MM.1S (cell line): Measurements from ENCODE around the gene TCP11.
A peak's percentile ranks its signal among the peaks of the same experiment; 100 is the strongest.
"Not testable (repeated sequence)": the region's sequence is repeated elsewhere in the genome, so short reads cannot be mapped to it uniquely, and the experiment has no call there.

Experiments
- DNase-seq: peaks from one replicate; pipeline ENCODE4 v3.0.0-alpha.2; 2015
- H2AFZ ChIP-seq: fragments of 300-600 bp; sonication (generic); 2 replicates; pipeline ENCODE4 v1.6.0; 2016; ENCODE audit warnings: antibody characterized with exemption, low read length
- H3F3A ChIP-seq: fragments of 300-600 bp; sonication (generic); 2 replicates; pipeline ENCODE4 v1.6.1; 2016; ENCODE audit warnings: mild to moderate bottlenecking, antibody characterized with exemption, low read length, moderate library complexity, mixed read lengths; ENCODE audit not compliant: insufficient read depth
- H3K27ac ChIP-seq: fragments of 300-600 bp; sonication (generic); 2 replicates; pipeline ENCODE4 v1.5.1; 2016; ENCODE audit warnings: mild to moderate bottlenecking, low read length
- H3K27me3 ChIP-seq: fragments of 300-600 bp; sonication (generic); replicated peaks from 2 replicates; pipeline ENCODE4 v1.6.0; 2016; ENCODE audit warnings: low read length; ENCODE audit not compliant: insufficient read depth
- H3K36me3 ChIP-seq: fragments of 300-600 bp; sonication (generic); replicated peaks from 2 replicates; pipeline ENCODE4 v1.6.1; 2016; ENCODE audit warnings: mild to moderate bottlenecking, low read length, mixed read lengths; ENCODE audit not compliant: insufficient read depth
- H3K4me1 ChIP-seq: fragments of 300-600 bp; sonication (generic); 2 replicates; pipeline ENCODE4 v1.6.1; 2016; ENCODE audit warnings: low read length, mixed read lengths
- H3K4me2 ChIP-seq: fragments of 300-600 bp; sonication (generic); 2 replicates; pipeline ENCODE4 v1.6.0; 2016; ENCODE audit warnings: low read depth, low read length
- H3K4me3 ChIP-seq: fragments of 300-600 bp; sonication (generic); 2 replicates; pipeline ENCODE4 v1.5.1; 2016; ENCODE audit warnings: low read length, mixed read lengths
- H3K79me2 ChIP-seq: fragments of 300-600 bp; sonication (generic); 2 replicates; pipeline ENCODE4 v1.6.1; 2016; ENCODE audit warnings: mixed run types, low read length, mixed read lengths
- H3K9ac ChIP-seq: fragments of 300-600 bp; sonication (generic); 2 replicates; pipeline ENCODE4 v1.6.1; 2016; ENCODE audit warnings: low read length, mixed read lengths
- H3K9me2 ChIP-seq: fragments of 300-600 bp; sonication (generic); replicated peaks from 2 replicates; pipeline ENCODE4 v1.6.1; 2016; ENCODE audit warnings: mild to moderate bottlenecking, low read length, mixed read lengths; ENCODE audit not compliant: insufficient read depth
- H3K9me3 ChIP-seq: fragments of 300-600 bp; sonication (generic); replicated peaks from 2 replicates; pipeline ENCODE4 v1.6.1; 2016; ENCODE audit warnings: mild to moderate bottlenecking, low read length, mixed read lengths; ENCODE audit not compliant: insufficient read depth
- H4K20me1 ChIP-seq: fragments of 300-600 bp; sonication (generic); 2 replicates; pipeline ENCODE4 v1.6.1; 2016; ENCODE audit warnings: mild to moderate bottlenecking, low read length, moderate library complexity, mixed read lengths; ENCODE audit not compliant: insufficient read depth
- CTCF ChIP-seq: fragments of 300-600 bp; sonication (generic); IDR thresholded peaks from 2 replicates; pipeline ENCODE4 v1.5.1; 2016; ENCODE audit warnings: antibody characterized with exemption, low read length, mixed read lengths
- EZH2 ChIP-seq: fragments of 300-600 bp; sonication (generic); optimal IDR thresholded peaks from 2 replicates; pipeline ENCODE3; 2017; ENCODE audit warnings: low read depth, mild to moderate bottlenecking, antibody characterized with exemption, low read length, mixed read lengths
- EZH2phosphoT487 ChIP-seq: fragments of 300-600 bp; sonication (generic); IDR thresholded peaks from 2 replicates; pipeline ENCODE4 v1.6.1; 2018; ENCODE audit warnings: antibody characterized with exemption, low read length

TCP11 gene

GRCh38 chr6:35139924-35140638 lies 1.1 kb downstream of the TCP11 start:
- H3K27me3 ChIP-seq: 0 out of 2 replicates have a peak, but pooled peaks cover 2% of the 10 kb centered on the region
- H3K4me1 ChIP-seq: no peaks in the 10 kb centered on the region
- no peak overlapping the region for H2AFZ ChIP-seq
- no peak for TF ChIP-seq EZH2phosphoT487
- peak; percentile 81 for TF ChIP-seq CTCF
- no peak overlapping the region for H3K4me2 ChIP-seq
- H4K20me1 ChIP-seq: no peaks in the 10 kb centered on the region
- no peak overlapping the region for H3K27ac ChIP-seq
- H3K9me2 ChIP-seq: no peaks in the 10 kb centered on the region
- H3K4me3 ChIP-seq: no peak overlapping the region
- no peaks in the 10 kb centered on the region for H3F3A ChIP-seq
- no peak overlapping the region for H3K9ac ChIP-seq
- H3K9me3 ChIP-seq: no peaks in the 10 kb centered on the region
- H3K36me3 ChIP-seq: no peaks in the 10 kb centered on the region
- DNase-seq: peak; percentile 62
- H3K79me2 ChIP-seq: no peaks in the 10 kb centered on the region

- no peaks in the 10 kb centered on the region for H3K79me2 ChIP-seq
- no peaks in the 10 kb centered on the region for H4K20me1 ChIP-seq
- DNase-seq: no peak
- H3K9ac ChIP-seq: no peak overlapping the region
- no peaks in the 10 kb centered on the region for H3F3A ChIP-seq
- H2AFZ ChIP-seq: no peak overlapping the region
- H3K36me3 ChIP-seq: no peaks in the 10 kb centered on the region
- no peaks in the 10 kb centered on the region for H3K9me2 ChIP-seq
- no peak overlapping the region for H3K27ac ChIP-seq
- H3K4me2 ChIP-seq: no peak overlapping the region
- H3K4me1 ChIP-seq: no peaks in the 10 kb centered on the region
- no peak for TF ChIP-seq EZH2phosphoT487
- no peak for TF ChIP-seq EZH2
- TF ChIP-seq CTCF: no peak
- 0 out of 2 replicates have a peak, but pooled peaks cover 2% of the 10 kb centered on the region for H3K27me3 ChIP-seq
- H3K4me3 ChIP-seq: no peak overlapping the region
- H3K9me3 ChIP-seq: no peaks in the 10 kb centered on the region
These were observed 1.7 kb downstream of the TCP11 start for GRCh38 chr6:35139470-35139869.

- not testable (repeated sequence) for H3K27me3 ChIP-seq, H3K4me3 ChIP-seq, H3K9ac ChIP-seq, H3K27ac ChIP-seq, H3K4me1 ChIP-seq, H4K20me1 ChIP-seq, H3K36me3 ChIP-seq, H3K9me3 ChIP-seq, H2AFZ ChIP-seq, H3F3A ChIP-seq, H3K9me2 ChIP-seq, H3K4me2 ChIP-seq, DNase-seq, H3K79me2 ChIP-seq
These were observed 2.9 kb downstream of the TCP11 start for GRCh38 chr6:35138191-35138590.

GRCh38 chr6:35136185-35136584 lies 5.0 kb downstream of the TCP11 start:
- Histone ChIP-seq H3K9me2 (no peaks in the 10 kb centered on the region), H4K20me1 (no peaks in the 10 kb centered on the region), H3K79me2 (no peaks in the 10 kb centered on the region), H3K36me3 (no peaks in the 10 kb centered on the region), H3K27ac (no peak overlapping the region), H2AFZ (no peak overlapping the region), H3K4me2 (no peak overlapping the region), H3K9ac (no peak overlapping the region), H3K27me3 (0 out of 2 replicates have a peak, but pooled peaks cover 2% of the 10 kb centered on the region), H3K4me1 (no peaks in the 10 kb centered on the region), H3F3A (no peaks in the 10 kb centered on the region), H3K9me3 (no peaks in the 10 kb centered on the region), H3K4me3 (no peak overlapping the region)
- DNase-seq: no peak
- no peak for TF ChIP-seq EZH2
- no peak for TF ChIP-seq EZH2phosphoT487
- TF ChIP-seq CTCF: no peak
